K562 (cell line): ENCODE data around the gene HTRA3. TPM values are rescaled to one million over a fixed set of nuclear protein-coding genes. Genes with fewer than 3 reads are reported as not detected.

Source experiments
- CBX3 ChIP-seq, 2 experiments: IDR thresholded peaks; 1 replicate in 1 of 2; 2 replicates in 1 of 2; pipeline ENCODE4 v1.6.1; 2012; ENCODE audit warnings: inconsistent platforms in 2 of 2, low read length in 2 of 2, borderline replicate concordance in 1 of 2, control low read depth in 1 of 2
- EHMT2 ChIP-seq: fragments of 450-650 bp; IDR thresholded peaks from 2 replicates; pipeline ENCODE4 v1.6.1; 2018; ENCODE audit warnings: antibody characterized with exemption
- FOS ChIP-seq: IDR thresholded peaks from 3 replicates; pipeline ENCODE4 v1.6.1; 2011; ENCODE audit not compliant: insufficient read length; ENCODE audit errors: extremely low read depth
- HDAC3 ChIP-seq: fragments of 450-650 bp; IDR thresholded peaks from 2 replicates; pipeline ENCODE4 v1.6.1; 2018; ENCODE audit warnings: borderline replicate concordance, mild to moderate bottlenecking, moderate library complexity; ENCODE audit not compliant: partially characterized antibody
- MLLT1 ChIP-seq, 2 experiments: fragments of 450-650 bp; IDR thresholded peaks; 2 replicates each; pipeline ENCODE4 v1.6.1; 2016
- MTA2 ChIP-seq: fragments of 450-650 bp; IDR thresholded peaks from 2 replicates; pipeline ENCODE4 v1.6.1; 2016; ENCODE audit warnings: low read depth
- MYNN ChIP-seq, 2 experiments: sonication (generic); formaldehyde crosslinking in 1 of 2; IDR thresholded peaks; 2 replicates each; pipeline versions ENCODE4 v1.5.0 to v1.6.1; 2016 to 2020; ENCODE audit warnings: antibody characterized with exemption in 1 of 2, missing genetic modification reagents in 1 of 2
- NFE2L1 ChIP-seq: fragments of 450-650 bp; IDR thresholded peaks from 2 replicates; pipeline ENCODE4 v1.6.1; 2016; ENCODE audit warnings: missing genetic modification characterization, low read depth, mild to moderate bottlenecking, missing compliant biosample characterization, moderate library complexity, borderline replicate concordance
- NKRF ChIP-seq: fragments of 450-650 bp; IDR thresholded peaks from 2 replicates; pipeline ENCODE4 v1.6.1; 2016; ENCODE audit warnings: borderline replicate concordance
- PPARD ChIP-seq: fragments of 250-450 bp; sonication (Bioruptor Pico); IDR thresholded peaks from 2 replicates; pipeline ENCODE4 v1.8.0; 2022; ENCODE audit warnings: inconsistent platforms, mild to moderate bottlenecking, moderate library complexity
- PRPF4 ChIP-seq: fragments of 200-400 bp; formaldehyde crosslinking; IDR thresholded peaks from one replicate; pipeline ENCODE4 v1.6.1; 2017; ENCODE audit warnings: low read length, low read depth, mild to moderate bottlenecking; ENCODE audit not compliant: insufficient read depth, poor library complexity, severe bottlenecking
- SUPT5H ChIP-seq: fragments of 450-650 bp; IDR thresholded peaks from 2 replicates; pipeline ENCODE4 v1.6.1; 2016
- TAF7 ChIP-seq: fragments of 450-650 bp; IDR thresholded peaks from 2 replicates; pipeline ENCODE4 v1.6.1; 2016; ENCODE audit warnings: missing genetic modification characterization, missing compliant biosample characterization
- TCF15 ChIP-seq: fragments of 250-450 bp; sonication (Bioruptor Pico); IDR thresholded peaks from 2 replicates; pipeline ENCODE4 v1.8.0; 2022; ENCODE audit warnings: moderate library complexity, mild to moderate bottlenecking, inconsistent platforms
- U2AF1 ChIP-seq: fragments of 200-400 bp; formaldehyde crosslinking; optimal IDR thresholded peaks from 2 replicates; pipeline ENCODE3; 2017; ENCODE audit warnings: mild to moderate bottlenecking, low read depth, low read length, moderate library complexity
- USF2 ChIP-seq: sonication (generic); formaldehyde crosslinking; IDR thresholded peaks from 2 replicates; pipeline ENCODE4 v1.5.0; 2020; ENCODE audit warnings: missing genetic modification reagents
- ZC3H11A ChIP-seq: IDR thresholded peaks from 2 replicates; pipeline ENCODE4 v1.6.1; 2012; ENCODE audit warnings: low read depth, low read length, improper control_type of control experiment
- ZMIZ1 ChIP-seq, 2 experiments: fragments of 150-350 bp in 1 of 2; IDR thresholded peaks; 2 replicates each; pipeline ENCODE4 v1.6.1; 2012 to 2016; ENCODE audit warnings: low read depth in 2 of 2, low read length in 2 of 2, mild to moderate bottlenecking in 1 of 2, moderate library complexity in 1 of 2
- polyA plus RNA-seq, 8 experiments: library from polyadenylated mRNA; depleted of rRNA in 4 of 8; stranded (reverse) in 5 of 8; unstranded in 3 of 8; fragments of >200 nt; fragmentation: Nextera tagmentation in 2 of 8; fragmentation: Illumina TruSeq in 1 of 8; extraction: Ambion mirVana in 2 of 8; extraction: Trizol in 1 of 8; gene quantifications; 2 replicates each; pipeline versions ENCODE4 v1.2.1 to v1.2.3, GENCODE V29; 2011 to 2014; ENCODE audit warnings: inconsistent platforms in 1 of 8, missing spikeins in 1 of 8
- total RNA-seq, 7 experiments: library from RNA; depleted of rRNA in 6 of 7; stranded (reverse); fragments of >200 nt in 6 of 7; fragmentation: Illumina TruSeq in 2 of 7; extraction: Trizol in 2 of 7; gene quantifications; 2 replicates each; pipeline versions ENCODE4 v1.2.1 to v1.2.3, GENCODE V29; 2011 to 2021; ENCODE audit warnings: low replicate concordance in 1 of 7

HTRA3 gene
- total and polyA plus RNA-seq, 9 of the 15 experiments (the other 6 are each of a cell fraction or from before 2014, with no cell fraction given) = 0.04 TPM; not detected in 8

- TF ChIP-seq MTA2 (0 out of 2 replicates have a peak, but pooled peaks have one; percentile 35), PRPF4 (no peak), SUPT5H (no peak), MLLT1 (IDR thresholded peaks at IDR 0.05) (peak in 1 of 2 experiments; percentile 97; a peak in 2 of 4 replicates), PPARD (no peak), MYNN (IDR thresholded peaks at IDR 0.05) (0 out of 2 replicates have a peak, but pooled peaks have one; percentile 42), MYNN (CRISPR knock-in tag; IDR thresholded peaks at IDR 0.05) (no peak), HDAC3 (peak; percentile 82), NFE2L1 (tag) (no peak), USF2 (CRISPR knock-in tag) (no peak), TAF7 (peak; percentile 43; the same call in 1 of the 2 replicates), FOS (no peak), NKRF (no peak), U2AF1 (no peak), ZMIZ1 (IDR thresholded peaks at IDR 0.05; ENCODE audit: low read depth in 2 of 2, low read length in 2 of 2) (peak in 1 of 2 experiments; percentile 77; a peak in 1 of 4 replicates), EHMT2 (no peak), TCF15 (CRISPR knock-in tag) (no peak), ZC3H11A (no peak), CBX3 (IDR thresholded peaks at IDR 0.05; ENCODE audit: borderline replicate concordance in 1 of 2, low read length in 2 of 2) (0 out of 3 replicates have a peak, but pooled peaks of 1 of the 2 experiments have one; percentile 47)
These were observed 17.0 kb upstream of the HTRA3 start (continued) for GRCh38 chr4:8252301-8253173.
